Neuron (in vitro differentiated cells): ENCODE measurements around the gene LRRC27.

Source experiments
- H2AFZ ChIP-seq: one replicate; pipeline ENCODE4 v1.6.1; 2013; ENCODE audit warnings: low read depth, mild to moderate bottlenecking, inconsistent platforms, low read length, moderate library complexity
- H3K27me3 ChIP-seq: one replicate; pipeline ENCODE4 v1.6.1; 2013; ENCODE audit warnings: low read length; ENCODE audit not compliant: insufficient read depth
- H3K36me3 ChIP-seq: one replicate; pipeline ENCODE4 v1.6.1; 2013; ENCODE audit warnings: low read length; ENCODE audit not compliant: insufficient read depth
- H3K4me1 ChIP-seq: one replicate; pipeline ENCODE4 v1.6.1; 2013; ENCODE audit warnings: low read length; ENCODE audit not compliant: insufficient read depth
- H3K4me3 ChIP-seq: 2 replicates; pipeline ENCODE4 v1.5.1; 2013; ENCODE audit warnings: mild to moderate bottlenecking, low read length, moderate library complexity
- H3K9me3 ChIP-seq: one replicate; pipeline ENCODE4 v1.6.1; 2013; ENCODE audit warnings: low read length

Gene LRRC27

DNA sequence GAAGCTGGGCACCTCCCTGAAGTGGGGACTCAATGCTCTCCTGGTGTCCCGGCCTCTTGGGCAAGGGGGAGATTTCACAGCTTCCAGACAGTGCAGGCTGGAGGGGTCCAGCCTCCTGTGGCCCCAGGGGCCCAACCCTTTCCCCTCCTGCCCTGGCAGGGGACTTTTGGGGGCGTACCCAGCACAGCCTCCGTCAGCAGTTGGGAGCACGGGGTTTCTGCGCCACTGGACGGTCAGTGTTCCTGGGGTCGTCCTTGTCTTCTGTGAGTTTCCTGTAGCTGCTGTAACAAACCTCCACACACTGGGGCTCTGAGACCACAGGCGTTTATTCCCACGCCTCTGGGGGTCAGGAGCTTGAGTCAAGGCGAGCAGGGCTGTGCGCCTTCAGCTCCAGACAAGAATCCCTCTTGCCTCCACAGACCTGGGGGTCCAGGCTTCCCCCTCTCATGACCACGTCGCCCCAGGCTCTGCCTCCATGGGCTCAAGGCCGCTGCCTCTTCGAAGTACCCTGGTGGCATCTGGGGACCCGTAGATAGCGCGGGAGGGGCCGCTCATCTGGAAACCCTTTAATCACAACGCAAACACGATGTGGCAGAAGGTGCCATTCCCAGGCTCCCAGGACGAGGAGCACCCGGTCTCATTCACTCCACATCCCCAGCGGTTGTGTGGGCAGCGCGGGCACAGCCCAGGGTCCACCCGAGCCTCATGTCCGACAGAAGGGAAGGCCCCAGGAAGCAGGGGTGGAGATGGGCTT, 79.0 kb downstream of the LRRC27 start:
- Histone ChIP-seq H3K9me3 (no peaks in the 10 kb centered on the region), H3K4me3 (no peak overlapping the region), H2AFZ (no peak overlapping the region), H3K36me3 (peaks cover 8% of the 10 kb centered on the region), H3K27me3 (no peaks in the 10 kb centered on the region), H3K4me1 (no peaks in the 10 kb centered on the region)

DNA sequence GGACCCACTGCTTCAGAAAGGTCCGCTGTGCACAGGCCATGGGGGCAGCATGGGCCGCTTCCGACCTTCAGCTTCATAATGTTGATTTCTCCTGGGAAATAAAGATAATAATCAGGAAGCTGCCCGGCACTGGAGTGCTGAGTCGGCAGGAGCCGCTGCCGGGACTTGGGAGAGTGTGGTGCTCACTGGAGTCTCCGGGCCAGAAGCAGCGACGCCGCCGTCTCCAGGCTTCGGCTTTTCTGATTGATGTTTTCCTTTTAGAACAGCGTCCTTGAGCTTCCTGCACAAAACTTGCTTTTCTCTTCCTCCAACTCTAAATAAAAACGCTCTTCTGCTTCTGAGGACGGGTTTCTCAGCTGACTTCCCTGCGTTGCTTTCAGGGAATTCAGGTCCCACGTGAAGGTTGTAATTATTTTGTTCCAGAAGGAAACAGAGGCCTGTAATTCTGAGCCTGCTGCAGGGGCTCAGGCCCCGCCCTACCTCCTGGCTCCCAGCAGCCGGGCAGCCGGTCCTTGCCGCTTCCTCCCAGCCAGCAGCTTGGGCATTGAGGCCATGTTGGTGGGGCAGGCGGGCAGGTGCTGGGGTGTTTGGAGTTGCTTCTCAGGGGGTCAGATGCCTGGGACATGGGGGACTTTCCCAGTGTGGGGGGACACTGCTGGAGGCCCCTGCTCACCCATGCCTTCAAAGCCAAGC, 79.7 kb downstream of the LRRC27 start:
- H3K4me3 ChIP-seq, result no peak overlapping the region
- H2AFZ ChIP-seq, result no peak overlapping the region
- no peaks in the 10 kb centered on the region for H3K9me3 ChIP-seq
- no peaks in the 10 kb centered on the region for H3K4me1 ChIP-seq
- no peaks in the 10 kb centered on the region for H3K27me3 ChIP-seq
- H3K36me3 ChIP-seq, result peaks cover 3% of the 10 kb centered on the region

DNA sequence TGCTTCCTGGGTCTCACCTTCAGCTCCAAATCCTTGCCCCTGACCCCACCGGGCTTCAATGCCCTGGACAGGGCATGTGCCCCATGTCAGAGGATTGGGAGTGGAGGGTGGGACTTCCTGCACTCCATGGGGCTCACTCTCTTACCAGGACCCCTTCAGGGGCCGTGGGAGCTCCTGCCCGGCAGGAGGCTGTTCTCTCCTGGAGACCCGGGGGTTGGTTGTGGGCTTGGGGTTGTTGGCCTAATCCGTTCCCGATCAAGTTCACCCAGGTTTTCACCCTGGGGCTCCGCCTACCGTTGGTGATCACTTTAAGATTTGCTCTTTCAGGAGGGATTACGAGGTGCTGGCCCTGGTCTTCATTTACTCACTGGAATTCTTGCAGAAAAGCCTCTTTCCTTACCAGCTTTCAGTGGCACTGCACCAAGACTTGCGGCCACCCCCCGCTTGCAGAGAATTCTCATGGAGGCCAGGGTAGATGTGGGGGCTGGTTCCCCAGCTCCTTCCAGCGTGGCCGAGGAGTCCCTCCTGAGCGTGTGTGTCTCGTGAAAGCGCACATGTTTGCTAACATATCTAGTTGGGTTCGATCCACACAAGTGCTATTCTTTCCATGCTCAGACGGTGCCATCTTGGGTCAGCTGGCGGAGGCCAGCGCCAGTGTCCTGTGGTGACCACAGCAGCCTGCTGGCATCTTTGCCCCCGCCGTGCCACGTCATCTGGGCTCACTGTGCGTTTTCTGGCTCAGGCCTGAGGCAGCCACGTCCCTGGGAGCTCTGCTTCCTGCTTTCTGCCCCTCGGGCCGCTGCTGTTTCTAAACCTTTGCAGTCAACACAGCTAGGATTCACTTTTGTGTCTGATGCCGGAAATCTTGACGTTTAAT, 80.6 kb downstream of the LRRC27 start:
- H2AFZ ChIP-seq, result no peak overlapping the region
- H3K36me3 ChIP-seq, result peaks cover 3% of the 10 kb centered on the region
- no peaks in the 10 kb centered on the region for H3K4me1 ChIP-seq

DNA sequence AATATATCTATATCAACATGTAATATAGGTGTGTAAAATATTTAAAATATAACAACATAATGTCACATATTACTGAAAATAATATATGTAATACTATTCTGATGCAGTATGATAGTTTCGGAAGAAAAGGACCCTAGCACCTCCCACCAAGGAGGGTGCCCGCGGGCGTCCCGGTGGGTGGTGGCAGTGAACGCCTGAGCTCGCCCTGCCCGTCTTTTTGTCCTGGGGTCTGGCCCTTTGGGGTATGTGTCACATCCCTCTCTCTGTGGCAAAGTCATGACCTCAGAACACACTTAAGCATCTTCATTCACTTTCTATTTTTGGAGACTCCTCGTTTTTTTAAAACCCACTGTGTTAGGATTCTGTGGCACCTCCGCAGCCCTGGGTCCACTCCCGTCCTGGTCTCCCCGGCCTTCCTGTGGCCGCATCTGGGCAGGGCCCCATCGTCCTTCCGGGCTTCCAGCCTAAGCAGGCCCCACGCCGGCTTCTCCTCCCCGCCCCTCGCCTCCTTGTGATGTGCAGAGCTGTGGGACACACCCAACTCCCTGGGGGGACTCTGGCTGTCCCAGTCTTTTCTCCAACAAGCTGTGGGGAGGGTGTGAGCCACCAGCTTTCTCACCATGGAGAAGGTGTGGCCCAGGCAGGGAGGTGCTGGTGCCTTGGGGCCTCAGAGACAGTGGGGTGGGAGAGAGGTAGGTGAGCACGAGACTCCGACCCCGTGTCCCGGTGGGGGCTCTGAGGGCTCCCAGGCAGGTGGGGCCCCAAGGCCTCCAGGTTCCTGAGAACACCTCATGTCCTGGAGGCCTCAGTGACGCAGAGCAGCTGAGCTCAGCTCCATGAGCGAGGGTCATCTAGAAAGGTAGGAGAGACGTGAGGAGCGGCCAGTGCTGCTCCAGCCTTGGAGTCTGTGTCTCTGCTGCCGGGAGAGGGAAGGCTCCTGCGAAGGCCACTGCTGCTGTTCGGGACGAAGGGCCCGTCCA, 81.5 kb downstream of the LRRC27 start:
- Histone ChIP-seq H3K4me3 (no peak overlapping the region), H3K36me3 (peaks cover 3% of the 10 kb centered on the region), H3K27me3 (no peaks in the 10 kb centered on the region), H2AFZ (no peak overlapping the region), H3K4me1 (no peaks in the 10 kb centered on the region), H3K9me3 (no peaks in the 10 kb centered on the region)

More for the DNA sequence above, 80.6 kb downstream of the LRRC27 start:
- H3K27me3 ChIP-seq, result no peaks in the 10 kb centered on the region
- no peaks in the 10 kb centered on the region for H3K9me3 ChIP-seq
- no peak overlapping the region for H3K4me3 ChIP-seq

DNA sequence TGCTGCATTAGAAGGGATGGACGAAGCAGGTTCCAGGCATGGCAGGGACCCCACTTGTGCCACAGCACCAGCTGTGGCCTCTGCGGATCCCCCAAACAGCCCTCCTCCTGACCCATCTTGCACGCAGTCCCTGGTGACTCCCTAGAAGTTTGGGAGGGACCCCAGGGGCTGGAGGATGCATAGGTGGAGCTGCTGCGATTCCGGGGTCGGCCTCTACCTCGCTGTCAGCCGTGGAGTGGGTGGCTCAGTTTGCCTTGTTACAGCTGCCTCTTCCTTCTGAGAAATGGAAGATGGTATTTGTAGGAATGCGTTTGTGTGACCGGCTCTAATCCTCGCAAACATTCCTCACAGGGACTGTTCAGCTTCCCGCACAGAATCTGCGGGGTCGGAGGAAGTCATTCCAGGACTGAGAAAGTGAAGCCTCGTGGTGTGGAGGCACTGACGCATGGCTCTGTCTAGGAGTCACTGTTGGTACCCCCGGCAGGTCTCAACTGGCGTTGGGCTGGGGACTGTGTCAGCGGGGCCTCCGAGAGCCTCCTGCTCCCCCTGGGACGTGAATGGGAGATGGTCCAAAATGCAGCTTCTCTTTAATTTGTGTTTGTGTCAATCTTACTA, 82.5 kb downstream of the LRRC27 start:
- H3K36me3 ChIP-seq, result peaks cover 3% of the 10 kb centered on the region
- no peak overlapping the region for H2AFZ ChIP-seq
- H3K4me3 ChIP-seq, result no peak overlapping the region
- H3K27me3 ChIP-seq, result no peaks in the 10 kb centered on the region
- H3K9me3 ChIP-seq, result no peaks in the 10 kb centered on the region
- H3K4me1 ChIP-seq, result no peaks in the 10 kb centered on the region

DNA sequence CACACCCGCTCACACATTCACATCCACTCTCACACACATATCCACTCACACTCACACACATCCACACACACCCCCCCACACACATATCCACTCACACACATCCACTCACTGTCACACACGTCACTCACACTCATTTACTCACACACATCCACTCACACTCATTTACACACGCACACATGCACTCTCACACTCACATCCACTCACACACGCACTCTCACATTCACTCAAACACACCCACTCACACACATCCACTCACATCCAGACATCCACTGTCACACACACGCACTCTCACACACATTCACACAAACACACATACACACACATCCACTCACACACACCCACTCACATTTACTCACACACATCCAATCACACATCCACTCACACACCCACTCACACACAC, 83.3 kb downstream of the LRRC27 start:
- H3K36me3 ChIP-seq, result peaks cover 3% of the 10 kb centered on the region
- H3K4me3 ChIP-seq, result no peak overlapping the region
- no peak overlapping the region for H2AFZ ChIP-seq
- H3K9me3 ChIP-seq, result no peaks in the 10 kb centered on the region
- H3K27me3 ChIP-seq, result no peaks in the 10 kb centered on the region
- H3K4me1 ChIP-seq, result no peaks in the 10 kb centered on the region

DNA sequence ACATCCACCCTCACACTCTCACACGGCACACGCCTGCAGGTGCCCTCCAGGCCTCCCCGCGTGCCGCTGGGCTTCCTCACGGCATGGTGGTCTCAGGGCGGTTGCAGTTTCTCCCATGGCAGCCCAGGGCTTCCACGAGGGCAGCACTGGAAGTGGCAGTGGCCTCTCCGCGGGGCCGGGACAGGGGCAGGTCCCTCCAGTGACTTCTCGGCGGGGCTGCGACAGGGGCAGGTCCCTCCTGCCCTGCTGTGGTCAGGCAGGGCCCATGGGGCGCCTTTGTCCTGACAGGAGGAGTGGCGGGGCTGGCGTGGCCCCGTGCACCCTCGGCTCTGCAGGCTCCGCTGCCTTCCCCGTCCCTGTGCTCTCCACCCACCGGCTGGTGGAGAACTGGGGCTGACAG, 84.0 kb downstream of the LRRC27 start:
- Histone ChIP-seq H3K4me1 (no peaks in the 10 kb centered on the region), H2AFZ (no peak overlapping the region), H3K36me3 (peaks cover 3% of the 10 kb centered on the region), H3K27me3 (no peaks in the 10 kb centered on the region), H3K4me3 (no peak overlapping the region), H3K9me3 (no peaks in the 10 kb centered on the region)

DNA sequence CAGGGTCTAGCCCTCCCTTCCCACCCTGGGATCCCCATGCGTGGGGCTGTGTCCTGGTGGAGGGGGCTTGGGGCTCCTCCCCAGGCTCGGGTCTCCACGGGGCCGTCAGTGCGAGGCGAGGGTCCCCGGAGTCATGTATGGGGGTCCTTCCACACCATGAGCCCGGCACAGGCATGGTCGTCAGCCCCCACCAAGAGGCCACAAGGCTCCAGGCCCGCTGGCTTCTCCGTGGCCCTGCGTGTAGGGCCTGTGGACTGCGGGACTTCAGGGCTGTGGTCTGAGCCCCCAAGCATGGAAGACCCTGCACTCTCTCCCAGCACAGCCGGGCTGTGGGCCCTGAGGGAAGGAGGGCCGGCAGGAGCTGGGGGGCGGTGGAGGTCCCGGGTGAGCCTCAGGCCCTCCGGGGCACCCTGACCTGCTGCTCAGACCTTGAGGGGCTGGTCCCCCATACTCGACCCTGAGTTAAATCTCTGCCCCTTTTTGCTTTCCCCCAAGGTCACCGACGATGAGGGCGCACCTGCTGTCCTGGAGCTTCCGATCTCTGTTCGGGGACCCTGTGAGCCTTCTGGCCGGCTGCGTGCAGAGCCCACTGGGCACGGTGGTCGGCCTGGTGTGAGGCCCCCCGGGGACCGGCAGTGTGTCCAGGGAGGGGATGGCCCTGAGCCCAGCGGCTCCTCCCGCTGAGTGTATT, 84.7 kb downstream of the LRRC27 start:
- H3K4me1 ChIP-seq, result peaks cover 5% of the 10 kb centered on the region
- no peak overlapping the region for H2AFZ ChIP-seq
- no peaks in the 10 kb centered on the region for H3K27me3 ChIP-seq
- H3K36me3 ChIP-seq, result peaks cover 3% of the 10 kb centered on the region
- no peaks in the 10 kb centered on the region for H3K9me3 ChIP-seq
- H3K4me3 ChIP-seq, result no peak overlapping the region

DNA sequence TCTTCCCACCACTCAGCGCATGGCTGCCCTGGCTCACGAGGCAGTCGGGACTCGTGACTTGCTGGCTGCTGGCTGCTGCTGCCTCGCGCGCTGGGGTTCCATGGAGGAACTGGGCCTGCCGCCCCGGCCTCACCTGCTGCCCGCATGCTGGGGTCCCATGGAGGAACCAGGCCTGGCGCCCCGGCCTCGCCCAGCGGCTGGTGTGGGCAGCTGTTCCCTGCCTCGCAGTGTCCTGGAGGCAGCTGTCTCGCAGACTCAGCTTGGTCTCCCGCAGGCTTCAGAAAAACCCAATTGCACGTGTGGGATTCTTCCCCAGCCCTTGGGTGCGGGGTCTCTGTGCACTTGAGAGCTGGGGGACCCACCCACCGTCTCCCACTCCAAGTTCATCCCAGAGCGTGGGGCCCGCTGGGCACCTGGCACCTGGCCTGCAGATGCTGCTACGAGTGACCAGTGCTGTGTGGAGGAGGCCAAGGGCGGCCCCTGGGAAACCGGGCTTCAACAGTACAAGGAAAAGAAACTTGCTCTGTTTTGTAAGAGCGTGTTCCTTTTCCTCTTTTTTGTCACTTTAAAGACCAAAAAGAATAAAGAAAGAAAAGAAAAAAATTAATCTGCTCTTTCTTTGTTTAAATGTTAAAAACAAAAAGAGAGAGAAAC, 85.4 kb downstream of the LRRC27 start:
- no peak overlapping the region for H3K4me3 ChIP-seq
- no peaks in the 10 kb centered on the region for H3K9me3 ChIP-seq
- no peaks in the 10 kb centered on the region for H3K27me3 ChIP-seq
- H3K4me1 ChIP-seq, result peaks cover 8% of the 10 kb centered on the region
- H2AFZ ChIP-seq, result no peak overlapping the region
- H3K36me3 ChIP-seq, result peaks cover 3% of the 10 kb centered on the region

DNA sequence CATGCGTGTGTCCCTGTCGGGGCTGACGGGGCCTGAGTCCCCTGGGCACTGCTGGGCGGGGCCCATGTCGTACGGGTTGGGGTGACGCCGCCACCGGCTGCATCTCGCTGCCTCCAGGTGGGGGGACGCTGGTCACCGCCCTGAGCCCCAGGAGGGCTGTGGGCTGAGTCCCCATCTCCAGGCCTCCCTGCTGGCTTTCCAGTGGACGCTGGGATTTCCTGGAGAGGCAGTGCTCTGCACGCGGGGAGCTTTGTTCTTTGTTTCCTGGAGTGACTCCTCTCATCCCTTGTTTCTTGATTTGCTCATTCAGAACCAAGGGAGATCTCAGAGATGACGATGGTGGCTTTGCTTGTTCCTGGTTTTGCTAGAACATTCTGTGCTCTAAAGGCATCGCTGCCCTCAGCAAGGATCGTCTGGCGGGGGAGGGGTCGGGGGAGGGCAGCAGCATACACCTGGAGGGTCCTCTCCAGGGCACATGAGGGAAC, 86.0 kb downstream of the LRRC27 start:
- Histone ChIP-seq H3K4me3 (no peak overlapping the region), H3K4me1 (peaks cover 8% of the 10 kb centered on the region), H2AFZ (no peak overlapping the region), H3K9me3 (no peaks in the 10 kb centered on the region), H3K27me3 (no peaks in the 10 kb centered on the region), H3K36me3 (peaks cover 3% of the 10 kb centered on the region)
